Measurements from ENCODE around the gene TBC1D23. TPM values are rescaled to one million over a fixed set of nuclear protein-coding genes. Genes with fewer than 3 reads are reported as not detected.

Gene TBC1D23
- polyA plus RNA-seq, 1 of the 3 experiments (the other 2 are of a cell fraction) = 6.7 TPM

DNA sequence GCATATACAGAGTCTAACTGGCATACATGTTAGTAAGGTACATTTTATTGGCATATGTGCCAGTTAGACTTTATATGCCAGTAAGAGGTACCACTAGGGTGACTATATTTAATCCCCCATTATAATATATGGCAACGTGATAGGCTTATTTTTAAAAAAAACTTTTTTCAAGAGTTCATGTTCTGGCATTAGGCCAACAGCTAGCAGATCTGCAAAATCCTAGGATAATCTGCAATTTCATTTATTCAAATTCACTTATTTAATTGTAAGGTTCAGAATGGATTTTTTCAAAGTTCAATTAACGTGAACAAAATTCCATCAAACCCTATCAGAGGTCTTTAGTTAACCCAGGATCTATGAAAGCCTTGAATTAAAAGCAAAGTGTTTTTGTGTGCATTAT lies 105.6 kb downstream of the TBC1D23 start:
- no peaks in the 10 kb centered on the region for H3K27me3 ChIP-seq (ENCODE audit: insufficient read depth)
- no peak for DNase-seq
- H3K27ac ChIP-seq (ENCODE audit: low read depth in 2 of 2, low read length in 1 of 2) = no peak overlapping the region
- WGBS (ENCODE audit: low lambda C conversion rate) = 86% methylated on average over 2 of the region's 2 CpGs
- POLR2A ChIA-PET = no interaction called here
- no peak overlapping the region for H3K4me2 ChIP-seq
- no peaks in the 10 kb centered on the region for H3K79me2 ChIP-seq (ENCODE audit: insufficient read depth)
- H3K9ac ChIP-seq = no peak overlapping the region
- H3K4me1 ChIP-seq (ENCODE audit: control insufficient read depth in 1 of 2, insufficient read depth in 2 of 2, low read depth in 1 of 2, low read length in 1 of 2) = no peaks in the 10 kb centered on the region
- TF ChIP-seq MXI1 (IDR thresholded peaks at IDR 0.05; ENCODE audit: low read depth, low read length) (no peak), TCF12 (IDR thresholded peaks at IDR 0.05) (no peak), YY1 (IDR thresholded peaks at IDR 0.05; ENCODE audit: low read depth) (no peak)
- no peaks in the 10 kb centered on the region for H3K9me2 ChIP-seq
- no peaks in the 10 kb centered on the region for H3K9me3 ChIP-seq
- no peak overlapping the region for H3K4me3 ChIP-seq (ENCODE audit: low read depth in 2 of 2, low read length in 1 of 2)
- H3K36me3 ChIP-seq (replicated peaks in 1 of 2; ENCODE audit: control insufficient read depth in 1 of 2, insufficient read depth in 2 of 2, low read length in 1 of 2) = peaks cover 78 to 86% of the 10 kb centered on the region in 2 experiments
- H4K20me1 ChIP-seq (ENCODE audit: insufficient read depth) = no peaks in the 10 kb centered on the region
- CTCF ChIA-PET = interaction anchor here (1.4 to 2.1 kb wide), 2 partner anchors 14 to 535 kb away, joined by 3 to 6 read pairs; no protein-coding TSS in a partner anchor
- peaks cover 24% of the 10 kb centered on the region for H3F3A ChIP-seq (replicated peaks; ENCODE audit: insufficient read depth)
- no peak overlapping the region for H2AFZ ChIP-seq (ENCODE audit: low read depth)

DNA sequence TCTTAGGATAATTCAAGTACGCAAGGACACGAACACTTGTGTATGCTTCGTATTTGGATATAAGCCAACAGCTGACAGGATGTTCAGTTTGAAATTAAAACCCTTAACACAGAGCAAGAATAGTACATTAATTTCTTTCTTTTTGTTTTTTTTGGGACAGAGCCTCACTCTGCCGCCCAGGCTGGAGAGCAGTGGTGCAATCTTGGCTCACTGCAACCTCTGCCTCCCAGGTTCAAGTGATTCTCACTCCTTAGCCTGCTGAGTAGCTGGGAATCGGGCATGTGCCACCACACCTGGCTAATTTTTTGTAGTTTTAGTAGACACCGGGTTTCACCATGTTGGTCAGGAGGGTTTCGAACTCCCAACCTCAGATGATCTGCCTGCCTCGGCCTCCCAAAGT lies 107.6 kb downstream of the TBC1D23 start:
- Histone ChIP-seq H3K27ac (ENCODE audit: low read depth in 2 of 2, low read length in 1 of 2) (no peak overlapping the region), H3K4me1 (ENCODE audit: control insufficient read depth in 1 of 2, insufficient read depth in 2 of 2, low read depth in 1 of 2, low read length in 1 of 2) (no peaks in the 10 kb centered on the region), H4K20me1 (ENCODE audit: insufficient read depth) (no peaks in the 10 kb centered on the region), H3K36me3 (replicated peaks in 1 of 2; ENCODE audit: control insufficient read depth in 1 of 2, insufficient read depth in 2 of 2, low read length in 1 of 2) (peaks cover 75 to 91% of the 10 kb centered on the region in 2 experiments), H3K4me2 (no peak overlapping the region), H3K9ac (no peak overlapping the region), H3F3A (replicated peaks; ENCODE audit: insufficient read depth) (peaks cover 20% of the 10 kb centered on the region), H3K9me3 (no peaks in the 10 kb centered on the region), H2AFZ (ENCODE audit: low read depth) (no peak overlapping the region), H3K4me3 (ENCODE audit: low read depth in 2 of 2, low read length in 1 of 2) (no peak overlapping the region), H3K27me3 (ENCODE audit: insufficient read depth) (no peaks in the 10 kb centered on the region), H3K79me2 (ENCODE audit: insufficient read depth) (no peaks in the 10 kb centered on the region), H3K9me2 (no peaks in the 10 kb centered on the region)
- CTCF ChIA-PET = no interaction called here
- POLR2A ChIA-PET = no interaction called here
- no peak for TF ChIP-seq MXI1 (IDR thresholded peaks at IDR 0.05; ENCODE audit: low read depth, low read length)
- TF ChIP-seq, protein P1, sequence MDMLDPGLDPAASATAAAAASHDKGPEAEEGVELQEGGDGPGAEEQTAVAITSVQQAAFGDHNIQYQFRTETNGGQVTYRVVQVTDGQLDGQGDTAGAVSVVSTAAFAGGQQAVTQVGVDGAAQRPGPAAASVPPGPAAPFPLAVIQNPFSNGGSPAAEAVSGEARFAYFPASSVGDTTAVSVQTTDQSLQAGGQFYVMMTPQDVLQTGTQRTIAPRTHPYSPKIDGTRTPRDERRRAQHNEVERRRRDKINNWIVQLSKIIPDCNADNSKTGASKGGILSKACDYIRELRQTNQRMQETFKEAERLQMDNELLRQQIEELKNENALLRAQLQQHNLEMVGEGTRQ (IDR thresholded peaks at IDR 0.05; ENCODE audit: borderline replicate concordance, low read depth, low read length) = no peak
- TF ChIP-seq, protein P2, sequence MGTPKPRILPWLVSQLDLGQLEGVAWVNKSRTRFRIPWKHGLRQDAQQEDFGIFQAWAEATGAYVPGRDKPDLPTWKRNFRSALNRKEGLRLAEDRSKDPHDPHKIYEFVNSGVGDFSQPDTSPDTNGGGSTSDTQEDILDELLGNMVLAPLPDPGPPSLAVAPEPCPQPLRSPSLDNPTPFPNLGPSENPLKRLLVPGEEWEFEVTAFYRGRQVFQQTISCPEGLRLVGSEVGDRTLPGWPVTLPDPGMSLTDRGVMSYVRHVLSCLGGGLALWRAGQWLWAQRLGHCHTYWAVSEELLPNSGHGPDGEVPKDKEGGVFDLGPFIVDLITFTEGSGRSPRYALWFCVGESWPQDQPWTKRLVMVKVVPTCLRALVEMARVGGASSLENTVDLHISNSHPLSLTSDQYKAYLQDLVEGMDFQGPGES (IDR thresholded peaks at IDR 0.05; ENCODE audit: low read depth, low read length) = no peak
- no peak for TF ChIP-seq RCOR1 (IDR thresholded peaks at IDR 0.05; ENCODE audit: low read length)
- no peak for TF ChIP-seq POLR2AphosphoS5 (IDR thresholded peaks at IDR 0.05; ENCODE audit: low read depth, low read length)
- TF ChIP-seq CHD2 (IDR thresholded peaks at IDR 0.05; ENCODE audit: low read length, partially characterized antibody) = no peak
- TF ChIP-seq TEAD4 (IDR thresholded peaks at IDR 0.05; ENCODE audit: borderline replicate concordance, insufficient read depth) = no peak
- TF ChIP-seq, protein P3, sequence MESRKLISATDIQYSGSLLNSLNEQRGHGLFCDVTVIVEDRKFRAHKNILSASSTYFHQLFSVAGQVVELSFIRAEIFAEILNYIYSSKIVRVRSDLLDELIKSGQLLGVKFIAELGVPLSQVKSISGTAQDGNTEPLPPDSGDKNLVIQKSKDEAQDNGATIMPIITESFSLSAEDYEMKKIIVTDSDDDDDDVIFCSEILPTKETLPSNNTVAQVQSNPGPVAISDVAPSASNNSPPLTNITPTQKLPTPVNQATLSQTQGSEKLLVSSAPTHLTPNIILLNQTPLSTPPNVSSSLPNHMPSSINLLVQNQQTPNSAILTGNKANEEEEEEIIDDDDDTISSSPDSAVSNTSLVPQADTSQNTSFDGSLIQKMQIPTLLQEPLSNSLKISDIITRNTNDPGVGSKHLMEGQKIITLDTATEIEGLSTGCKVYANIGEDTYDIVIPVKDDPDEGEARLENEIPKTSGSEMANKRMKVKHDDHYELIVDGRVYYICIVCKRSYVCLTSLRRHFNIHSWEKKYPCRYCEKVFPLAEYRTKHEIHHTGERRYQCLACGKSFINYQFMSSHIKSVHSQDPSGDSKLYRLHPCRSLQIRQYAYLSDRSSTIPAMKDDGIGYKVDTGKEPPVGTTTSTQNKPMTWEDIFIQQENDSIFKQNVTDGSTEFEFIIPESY (IDR thresholded peaks at IDR 0.05; ENCODE audit: borderline replicate concordance, low read depth) = no peak
- no peak for TF ChIP-seq RFX5 (IDR thresholded peaks at IDR 0.05; ENCODE audit: low read length)
- TF ChIP-seq ELF1 (IDR thresholded peaks at IDR 0.05) = no peak
- TF ChIP-seq GATA2 (CRISPR knock-in tag; IDR thresholded peaks at IDR 0.05) = no peak
- TF ChIP-seq, protein P4, sequence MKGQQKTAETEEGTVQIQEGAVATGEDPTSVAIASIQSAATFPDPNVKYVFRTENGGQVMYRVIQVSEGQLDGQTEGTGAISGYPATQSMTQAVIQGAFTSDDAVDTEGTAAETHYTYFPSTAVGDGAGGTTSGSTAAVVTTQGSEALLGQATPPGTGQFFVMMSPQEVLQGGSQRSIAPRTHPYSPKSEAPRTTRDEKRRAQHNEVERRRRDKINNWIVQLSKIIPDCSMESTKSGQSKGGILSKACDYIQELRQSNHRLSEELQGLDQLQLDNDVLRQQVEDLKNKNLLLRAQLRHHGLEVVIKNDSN (IDR thresholded peaks at IDR 0.05; ENCODE audit: borderline replicate concordance, low read depth) = no peak
- TF ChIP-seq NRF1 (IDR thresholded peaks at IDR 0.05; ENCODE audit: low read depth, low read length) = no peak
- no peak for TF ChIP-seq SIN3A (IDR thresholded peaks at IDR 0.05; ENCODE audit: borderline replicate concordance, low read depth, low read length)
- TF ChIP-seq YY1 (IDR thresholded peaks at IDR 0.05; ENCODE audit: low read depth) = no peak
- TF ChIP-seq FOXJ3 (CRISPR knock-in tag; IDR thresholded peaks at IDR 0.05) = no peak
- TF ChIP-seq FOSL2 (IDR thresholded peaks at IDR 0.05; ENCODE audit: borderline replicate concordance, low read depth) = no peak
- no peak for TF ChIP-seq EZH2phosphoT487 (IDR thresholded peaks at IDR 0.05; ENCODE audit: borderline replicate concordance, low read depth)
- no peak for TF ChIP-seq JUND (IDR thresholded peaks at IDR 0.05)
- DNase-seq = no peak
- WGBS (ENCODE audit: low lambda C conversion rate) = 95% methylated on average over 8 of the region's 8 CpGs
